SK-N-SH treated with all-trans-retinoic acid at 6 μM for 48 hours (cell line): Measurements from ENCODE around the gene SLC22A23.

Experiments used
- ATAC-seq: fragments of 200-7000 bp; cut with Tn5 transposase; 3 replicates; pipeline ENCODE4 v1.9.1; 2020; ENCODE audit warnings: mild to moderate bottlenecking, moderate library complexity
- ARNTL ChIP-seq: fragments of 450-650 bp; formaldehyde crosslinking; IDR thresholded peaks from 2 replicates; pipeline ENCODE4 v1.5.0; 2020; ENCODE audit warnings: low read depth, mild to moderate bottlenecking, moderate library complexity, borderline replicate concordance
- BACH2 ChIP-seq: fragments of 250-450 bp; sonication (Bioruptor Pico); IDR thresholded peaks from 2 replicates; pipeline ENCODE4 v1.9.0; 2021; ENCODE audit warnings: mild to moderate bottlenecking, borderline replicate concordance
- CSDC2 ChIP-seq: fragments of 250-450 bp; sonication (Bioruptor Pico); IDR thresholded peaks from 2 replicates; pipeline ENCODE4 v1.5.0; 2020; ENCODE audit warnings: mild to moderate bottlenecking, moderate library complexity
- CSRNP3 ChIP-seq: fragments of 250-450 bp; sonication (Bioruptor Pico); IDR thresholded peaks from 2 replicates; pipeline ENCODE4 v1.5.1; 2021; ENCODE audit warnings: mild to moderate bottlenecking, moderate library complexity
- ESRRG ChIP-seq: fragments of 250-450 bp; sonication (Bioruptor Pico); IDR thresholded peaks from 2 replicates; pipeline ENCODE4 v1.6.1; 2021; ENCODE audit warnings: mild to moderate bottlenecking
- GLIS3 ChIP-seq: fragments of 250-450 bp; sonication (Bioruptor Pico); IDR thresholded peaks from 2 replicates; pipeline ENCODE4 v1.5.0; 2020; ENCODE audit warnings: mild to moderate bottlenecking, moderate library complexity
- OSR1 ChIP-seq: fragments of 250-450 bp; sonication (Bioruptor Pico); IDR thresholded peaks from 2 replicates; pipeline ENCODE4 v1.8.0; 2022; ENCODE audit warnings: moderate library complexity, mild to moderate bottlenecking, inconsistent platforms
- PATZ1 ChIP-seq: fragments of 250-450 bp; sonication (Bioruptor Pico); IDR thresholded peaks from 2 replicates; pipeline ENCODE4 v1.8.0; 2020; ENCODE audit warnings: mild to moderate bottlenecking, moderate library complexity, borderline replicate concordance
- PPARA ChIP-seq: fragments of 250-450 bp; sonication (Bioruptor Pico); IDR thresholded peaks from 2 replicates; pipeline ENCODE4 v1.5.0; 2020; ENCODE audit warnings: mild to moderate bottlenecking, borderline replicate concordance
- RARB ChIP-seq: fragments of 250-450 bp; sonication (Bioruptor Pico); IDR thresholded peaks from 2 replicates; pipeline ENCODE4 v1.8.0; 2021; ENCODE audit warnings: mild to moderate bottlenecking, moderate library complexity
- SNAI2 ChIP-seq: fragments of 250-450 bp; sonication (Bioruptor Pico); IDR thresholded peaks from 2 replicates; pipeline ENCODE4 v1.5.0; 2020; ENCODE audit warnings: mild to moderate bottlenecking, moderate library complexity
- TCF4 ChIP-seq: fragments of 250-450 bp; sonication (Bioruptor Pico); IDR thresholded peaks from 2 replicates; pipeline ENCODE4 v1.8.0; 2021; ENCODE audit warnings: mild to moderate bottlenecking, moderate library complexity, borderline replicate concordance
- ZC3H10 ChIP-seq: fragments of 250-450 bp; sonication (Bioruptor Pico); IDR thresholded peaks from 2 replicates; pipeline ENCODE4 v1.5.1; 2021; ENCODE audit warnings: mild to moderate bottlenecking, moderate library complexity
- ZFP3 ChIP-seq: fragments of 250-450 bp; sonication (Bioruptor Pico); IDR thresholded peaks from 2 replicates; pipeline ENCODE4 v1.5.0; 2020; ENCODE audit warnings: mild to moderate bottlenecking, moderate library complexity
- ZFP30 ChIP-seq: fragments of 450-650 bp; formaldehyde crosslinking; IDR thresholded peaks from 2 replicates; pipeline ENCODE4 v1.5.0; 2022; ENCODE audit warnings: mild to moderate bottlenecking, moderate library complexity
- ZNF565 ChIP-seq: fragments of 450-650 bp; formaldehyde crosslinking; conservative IDR thresholded peaks from 2 replicates; pipeline ENCODE4 v1.5.0; 2020; ENCODE audit warnings: low read depth, mild to moderate bottlenecking, moderate library complexity
- ZNF70 ChIP-seq: fragments of 450-650 bp; formaldehyde crosslinking; IDR thresholded peaks from 2 replicates; pipeline ENCODE4 v1.5.0; 2020; ENCODE audit warnings: mild to moderate bottlenecking, moderate library complexity
- ZNF8 ChIP-seq: fragments of 450-650 bp; formaldehyde crosslinking; IDR thresholded peaks from 2 replicates; pipeline ENCODE4 v1.5.0; 2020; ENCODE audit warnings: mild to moderate bottlenecking, moderate library complexity
- TF ChIP-seq, protein P1 (sequence below): fragments of 250-450 bp; sonication (Bioruptor Pico); IDR thresholded peaks from 2 replicates; pipeline ENCODE4 v1.5.1; 2020; ENCODE audit warnings: low read depth, mild to moderate bottlenecking, moderate library complexity
- TF ChIP-seq, protein P2 (sequence below): fragments of 250-450 bp; sonication (Bioruptor Pico); IDR thresholded peaks from 2 replicates; pipeline ENCODE4 v1.5.0; 2020; ENCODE audit warnings: mild to moderate bottlenecking, moderate library complexity

The SLC22A23 gene

DNA sequence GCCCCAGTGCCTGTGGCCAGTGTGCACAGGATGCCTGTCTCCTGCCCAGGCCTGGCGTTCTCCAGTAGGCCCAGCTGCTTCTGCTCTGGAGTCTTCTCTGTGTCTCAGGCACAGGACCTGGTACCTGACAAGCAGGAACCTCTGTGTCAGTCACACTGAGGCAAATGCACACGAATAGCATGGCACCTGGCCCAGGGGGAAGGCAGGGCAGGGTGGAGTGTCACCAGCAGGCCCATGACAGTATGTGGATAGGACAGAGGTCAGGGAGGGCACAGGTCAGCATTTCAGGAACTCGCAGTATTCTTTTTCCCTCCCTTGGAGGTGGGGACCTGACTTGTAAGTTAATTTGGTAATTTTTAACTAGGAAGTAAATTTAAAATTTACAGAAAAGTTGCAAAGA is 192.5 kb downstream of the SLC22A23 start (continued):
- TF ChIP-seq OSR1 (CRISPR knock-in tag) (no peak), SNAI2 (CRISPR knock-in tag) (no peak), PATZ1 (CRISPR knock-in tag) (no peak), ZFP3 (CRISPR knock-in tag) (no peak), CSDC2 (CRISPR knock-in tag) (no peak), BACH2 (no peak), GLIS3 (CRISPR knock-in tag) (no peak), ZC3H10 (CRISPR knock-in tag) (no peak)

GRCh38 chr6:3263096-3263495 is 193.8 kb downstream of the SLC22A23 start:
- TF ChIP-seq ZFP30 (CRISPR knock-in tag) (no peak), CSRNP3 (CRISPR knock-in tag) (no peak), ESRRG (no peak), SNAI2 (CRISPR knock-in tag) (no peak), ZNF70 (CRISPR knock-in tag) (no peak), GLIS3 (CRISPR knock-in tag) (no peak), OSR1 (CRISPR knock-in tag) (no peak), PATZ1 (CRISPR knock-in tag) (no peak), RARB (CRISPR knock-in tag) (no peak)
- TF ChIP-seq, protein P1, sequence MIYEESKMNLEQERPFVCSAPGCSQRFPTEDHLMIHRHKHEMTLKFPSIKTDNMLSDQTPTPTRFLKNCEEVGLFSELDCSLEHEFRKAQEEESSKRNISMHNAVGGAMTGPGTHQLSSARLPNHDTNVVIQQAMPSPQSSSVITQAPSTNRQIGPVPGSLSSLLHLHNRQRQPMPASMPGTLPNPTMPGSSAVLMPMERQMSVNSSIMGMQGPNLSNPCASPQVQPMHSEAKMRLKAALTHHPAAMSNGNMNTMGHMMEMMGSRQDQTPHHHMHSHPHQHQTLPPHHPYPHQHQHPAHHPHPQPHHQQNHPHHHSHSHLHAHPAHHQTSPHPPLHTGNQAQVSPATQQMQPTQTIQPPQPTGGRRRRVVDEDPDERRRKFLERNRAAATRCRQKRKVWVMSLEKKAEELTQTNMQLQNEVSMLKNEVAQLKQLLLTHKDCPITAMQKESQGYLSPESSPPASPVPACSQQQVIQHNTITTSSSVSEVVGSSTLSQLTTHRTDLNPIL (CRISPR knock-in tag): no peak
- TF ChIP-seq, protein P2, sequence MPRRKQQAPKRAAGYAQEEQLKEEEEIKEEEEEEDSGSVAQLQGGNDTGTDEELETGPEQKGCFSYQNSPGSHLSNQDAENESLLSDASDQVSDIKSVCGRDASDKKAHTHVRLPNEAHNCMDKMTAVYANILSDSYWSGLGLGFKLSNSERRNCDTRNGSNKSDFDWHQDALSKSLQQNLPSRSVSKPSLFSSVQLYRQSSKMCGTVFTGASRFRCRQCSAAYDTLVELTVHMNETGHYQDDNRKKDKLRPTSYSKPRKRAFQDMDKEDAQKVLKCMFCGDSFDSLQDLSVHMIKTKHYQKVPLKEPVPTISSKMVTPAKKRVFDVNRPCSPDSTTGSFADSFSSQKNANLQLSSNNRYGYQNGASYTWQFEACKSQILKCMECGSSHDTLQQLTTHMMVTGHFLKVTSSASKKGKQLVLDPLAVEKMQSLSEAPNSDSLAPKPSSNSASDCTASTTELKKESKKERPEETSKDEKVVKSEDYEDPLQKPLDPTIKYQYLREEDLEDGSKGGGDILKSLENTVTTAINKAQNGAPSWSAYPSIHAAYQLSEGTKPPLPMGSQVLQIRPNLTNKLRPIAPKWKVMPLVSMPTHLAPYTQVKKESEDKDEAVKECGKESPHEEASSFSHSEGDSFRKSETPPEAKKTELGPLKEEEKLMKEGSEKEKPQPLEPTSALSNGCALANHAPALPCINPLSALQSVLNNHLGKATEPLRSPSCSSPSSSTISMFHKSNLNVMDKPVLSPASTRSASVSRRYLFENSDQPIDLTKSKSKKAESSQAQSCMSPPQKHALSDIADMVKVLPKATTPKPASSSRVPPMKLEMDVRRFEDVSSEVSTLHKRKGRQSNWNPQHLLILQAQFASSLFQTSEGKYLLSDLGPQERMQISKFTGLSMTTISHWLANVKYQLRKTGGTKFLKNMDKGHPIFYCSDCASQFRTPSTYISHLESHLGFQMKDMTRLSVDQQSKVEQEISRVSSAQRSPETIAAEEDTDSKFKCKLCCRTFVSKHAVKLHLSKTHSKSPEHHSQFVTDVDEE: no peak
- no peak for ATAC-seq

GRCh38 chr6:3261921-3262320 is 194.9 kb downstream of the SLC22A23 start:
- no peak for ATAC-seq
- no peak for TF ChIP-seq TCF4
- no peak for TF ChIP-seq PPARA
- TF ChIP-seq ZC3H10 (CRISPR knock-in tag): no peak
- no peak for TF ChIP-seq CSDC2 (CRISPR knock-in tag)
- no peak for TF ChIP-seq BACH2
- TF ChIP-seq GLIS3 (CRISPR knock-in tag): no peak
- no peak for TF ChIP-seq ARNTL (CRISPR knock-in tag)
- no peak for TF ChIP-seq SNAI2 (CRISPR knock-in tag)
- no peak for TF ChIP-seq OSR1 (CRISPR knock-in tag)
- no peak for TF ChIP-seq ZNF8 (CRISPR knock-in tag)
- TF ChIP-seq PATZ1 (CRISPR knock-in tag): no peak
- TF ChIP-seq RARB (CRISPR knock-in tag): no peak
- no peak for TF ChIP-seq ZNF565
